K562 (cell line): Measurements from ENCODE around the gene ABCA3. TPM values are rescaled to one million over a fixed set of nuclear protein-coding genes. Genes with fewer than 3 reads are reported as not detected.

ENCODE experiments used
- CAMTA2 ChIP-seq: fragments of 250-450 bp; sonication (Bioruptor Pico); conservative IDR thresholded peaks from 2 replicates; pipeline ENCODE4 v1.5.1; 2022
- GTF2F1 ChIP-seq: IDR thresholded peaks from 2 replicates; pipeline ENCODE4 v1.6.1; 2011; ENCODE audit warnings: low read depth, low read length, improper control_type of control experiment
- HDGF ChIP-seq: fragments of 450-650 bp; IDR thresholded peaks from 2 replicates; pipeline ENCODE4 v1.6.1; 2016
- HMG20A ChIP-seq: fragments of 450-650 bp; formaldehyde crosslinking; conservative IDR thresholded peaks from 2 replicates; pipeline ENCODE4 v1.4.0; 2020; ENCODE audit warnings: mild to moderate bottlenecking, mixed read lengths
- IRF9 ChIP-seq: fragments of 450-650 bp; IDR thresholded peaks from 2 replicates; pipeline ENCODE4 v1.6.1; 2016; ENCODE audit warnings: missing biosample characterization, missing genetic modification characterization
- KLF13 ChIP-seq: fragments of 450-650 bp; IDR thresholded peaks from 2 replicates; pipeline ENCODE4 v1.6.1; 2016; ENCODE audit warnings: missing genetic modification characterization, low read depth, mild to moderate bottlenecking, missing compliant biosample characterization, moderate library complexity, borderline replicate concordance
- MAZ ChIP-seq, 2 experiments: fragments of 450-650 bp in 1 of 2; sonication (generic) in 1 of 2; formaldehyde crosslinking; IDR thresholded peaks in 1 of 2; conservative IDR thresholded peaks in 1 of 2; 2 replicates each; pipeline versions ENCODE4 v1.4.0 to v1.5.0; 2020; ENCODE audit warnings: mild to moderate bottlenecking in 1 of 2, missing genetic modification reagents in 1 of 2
- MECOM ChIP-seq: fragments of 250-450 bp; sonication (Bioruptor Pico); IDR thresholded peaks from 2 replicates; pipeline ENCODE4 v1.8.0; 2022; ENCODE audit warnings: inconsistent platforms
- NCOA2 ChIP-seq, 2 experiments: fragments of 450-650 bp; IDR thresholded peaks; 2 replicates each; pipeline ENCODE4 v1.6.1; 2018; ENCODE audit warnings: mild to moderate bottlenecking in 2 of 2, moderate library complexity in 1 of 2; ENCODE audit not compliant: partially characterized antibody in 2 of 2
- RBM15 ChIP-seq: fragments of 200-400 bp; formaldehyde crosslinking; IDR thresholded peaks from 2 replicates; pipeline ENCODE4 v1.6.1; 2018; ENCODE audit warnings: mild to moderate bottlenecking, low read length, moderate library complexity; ENCODE audit not compliant: insufficient read depth
- TARDBP ChIP-seq: fragments of 450-650 bp; IDR thresholded peaks from 2 replicates; pipeline ENCODE4 v1.6.1; 2016
- ZBTB17 ChIP-seq: fragments of 450-650 bp; formaldehyde crosslinking; IDR thresholded peaks from 2 replicates; pipeline ENCODE4 v1.4.0; 2020; ENCODE audit warnings: mild to moderate bottlenecking
- ZHX1 ChIP-seq: fragments of 150-350 bp; conservative IDR thresholded peaks from 2 replicates; pipeline ENCODE4 v1.6.1; 2014; ENCODE audit warnings: low read length
- ZNF12 ChIP-seq: sonication (generic); formaldehyde crosslinking; IDR thresholded peaks from 2 replicates; pipeline ENCODE4 v1.4.0; 2020; ENCODE audit warnings: mild to moderate bottlenecking, missing genetic modification reagents
- ZNF707 ChIP-seq: fragments of 250-450 bp; sonication (Bioruptor Pico); conservative IDR thresholded peaks from 2 replicates; pipeline ENCODE4 v1.8.0; 2022; ENCODE audit warnings: inconsistent platforms, mild to moderate bottlenecking, moderate library complexity
- polyA plus RNA-seq, 8 experiments: library from polyadenylated mRNA; depleted of rRNA in 4 of 8; stranded (reverse) in 5 of 8; unstranded in 3 of 8; fragments of >200 nt; fragmentation: Nextera tagmentation in 2 of 8; fragmentation: Illumina TruSeq in 1 of 8; extraction: Ambion mirVana in 2 of 8; extraction: Trizol in 1 of 8; gene quantifications; 2 replicates each; pipeline versions ENCODE4 v1.2.1 to v1.2.3, GENCODE V29; 2011 to 2014; ENCODE audit warnings: inconsistent platforms in 1 of 8, missing spikeins in 1 of 8
- total RNA-seq, 7 experiments: library from RNA; depleted of rRNA in 6 of 7; stranded (reverse); fragments of >200 nt in 6 of 7; fragmentation: Illumina TruSeq in 2 of 7; extraction: Trizol in 2 of 7; gene quantifications; 2 replicates each; pipeline versions ENCODE4 v1.2.1 to v1.2.3, GENCODE V29; 2011 to 2021; ENCODE audit warnings: low replicate concordance in 1 of 7

ABCA3 gene
- total and polyA plus RNA-seq, 9 of the 15 experiments (the other 6 are each of a cell fraction or from before 2014, with no cell fraction given), result 0.66 to 23.7 (median 6.9) TPM

- 0 out of 2 replicates have a peak, but pooled peaks have one; percentile 35 for TF ChIP-seq ZHX1
- no peak for TF ChIP-seq NCOA2 (IDR thresholded peaks at IDR 0.05; ENCODE audit: partially characterized antibody in 2 of 2)
- no peak for TF ChIP-seq ZNF12 (CRISPR knock-in tag)
- peak; percentile 25; the same call in 1 of the 2 replicates for TF ChIP-seq ZBTB17 (CRISPR knock-in tag)
- TF ChIP-seq RBM15, result no peak
- no peak for TF ChIP-seq ZNF707
- no peak for TF ChIP-seq GTF2F1
- peak; percentile 87 for TF ChIP-seq TARDBP
- TF ChIP-seq IRF9 (tag), result no peak
- TF ChIP-seq HDGF, result peak; percentile 81; the same call in 1 of the 2 replicates
- TF ChIP-seq MAZ (CRISPR knock-in tag; conservative IDR thresholded peaks at IDR 0.05 in 1 of 2, IDR thresholded peaks at IDR 0.05 in 1 of 2), result peak; percentile 93 to 97
- TF ChIP-seq HMG20A, result no peak
- TF ChIP-seq KLF13, result peak; percentile 71; the same call in 1 of the 2 replicates
- no peak for TF ChIP-seq CAMTA2 (CRISPR knock-in tag)
- TF ChIP-seq MECOM (CRISPR knock-in tag), result no peak
Measured at GRCh38 chr16:2251296-2252111, 89.0 kb downstream of the ABCA3 start, which contains the start of gene ECI1 (continued).
